CD14-positive monocyte (primary cell): ENCODE results near the gene RGS19. TPM values are rescaled to one million over a fixed set of nuclear protein-coding genes. Genes with fewer than 3 reads are reported as not detected.

Experiments used
- DNase-seq, 3 donors: peaks; one replicate each; pipeline ENCODE4 v3.0.0-alpha.2; 2011 to 2022
- H2AFZ ChIP-seq: 2 replicates; pipeline ENCODE4 v1.6.0; 2012; ENCODE audit warnings: mild to moderate bottlenecking, low read depth, low read length, inconsistent platforms; ENCODE audit not compliant: insufficient read depth, poor library complexity, severe bottlenecking
- H3K27ac ChIP-seq, 2 donors: 1 replicate in 1 of 2; 2 replicates in 1 of 2; pipeline ENCODE4 v1.5.1; 2012 to 2013; ENCODE audit warnings: low read length in 2 of 2, control low read depth in 1 of 2, inconsistent platforms in 1 of 2, low read depth in 1 of 2, mild to moderate bottlenecking in 1 of 2
- H3K27me3 ChIP-seq, 2 donors: one replicate each; pipeline versions ENCODE4 v1.6.0 to v1.6.1; 2011 to 2013; ENCODE audit warnings: low read length in 2 of 2; ENCODE audit not compliant: control insufficient read depth in 2 of 2, insufficient read depth in 2 of 2
- H3K36me3 ChIP-seq, 2 donors: replicated peaks in 1 of 2; 1 replicate in 1 of 2; 2 replicates in 1 of 2; pipeline versions ENCODE4 v1.5.1 to v1.6.1; 2012 to 2013; ENCODE audit warnings: low read length in 2 of 2, control low read depth in 1 of 2, inconsistent platforms in 1 of 2, mild to moderate bottlenecking in 1 of 2; ENCODE audit not compliant: insufficient read depth in 2 of 2, control insufficient read depth in 1 of 2
- H3K4me1 ChIP-seq, 2 donors: 1 replicate in 1 of 2; 2 replicates in 1 of 2; pipeline versions ENCODE4 v1.5.1 to v1.6.1; 2012 to 2013; ENCODE audit warnings: low read length in 2 of 2, control low read depth in 1 of 2, inconsistent platforms in 1 of 2, mild to moderate bottlenecking in 1 of 2, moderate library complexity in 1 of 2; ENCODE audit not compliant: insufficient read depth in 2 of 2, control insufficient read depth in 1 of 2
- H3K4me2 ChIP-seq: replicated peaks from 2 replicates; pipeline ENCODE3; 2012; ENCODE audit warnings: low read length, moderate library complexity, mild to moderate bottlenecking; ENCODE audit not compliant: poor library complexity, severe bottlenecking; ENCODE audit errors: extremely low read depth
- H3K4me3 ChIP-seq, 3 experiments: fragments of 200-600 bp in 1 of 3; sonication (generic) in 1 of 3; replicated peaks in 1 of 3; 1 replicate in 2 of 3; 2 replicates in 1 of 3; pipeline ENCODE4 v1.5.1; 2011 to 2013; ENCODE audit warnings: low read length in 3 of 3, mild to moderate bottlenecking in 3 of 3, control low read depth in 2 of 3, low read depth in 2 of 3, inconsistent platforms in 1 of 3, moderate library complexity in 1 of 3
- H3K79me2 ChIP-seq: 2 replicates; pipeline ENCODE4 v1.6.0; 2012; ENCODE audit warnings: mild to moderate bottlenecking, control low read depth, inconsistent platforms, low read length, moderate library complexity; ENCODE audit not compliant: insufficient read depth
- H3K9ac ChIP-seq: 2 replicates; pipeline ENCODE4 v1.6.0; 2017; ENCODE audit warnings: low read length, mild to moderate bottlenecking; ENCODE audit not compliant: insufficient read depth, poor library complexity, severe bottlenecking
- H3K9me3 ChIP-seq, 2 donors: replicated peaks in 1 of 2; 1 replicate in 1 of 2; 2 replicates in 1 of 2; pipeline versions ENCODE4 v1.5.1 to v1.6.1; 2012 to 2013; ENCODE audit warnings: low read length in 2 of 2, control low read depth in 1 of 2; ENCODE audit not compliant: control insufficient read depth in 1 of 2, insufficient read depth in 1 of 2
- H4K20me1 ChIP-seq: 2 replicates; pipeline ENCODE4 v1.6.0; 2012; ENCODE audit warnings: mild to moderate bottlenecking, low read length, control low read depth, moderate library complexity; ENCODE audit not compliant: insufficient read depth
- H3K27ac Mint-ChIP-seq, 7 donors: one replicate each; pipeline ENCODE4 v1.8.0; 2020; ENCODE audit warnings: mild to moderate bottlenecking in 7 of 7, mixed read lengths in 7 of 7, moderate library complexity in 6 of 7, inconsistent platforms in 2 of 7
- H3K27me3 Mint-ChIP-seq, 3 donors: one replicate each; pipeline ENCODE4 v1.8.0; 2021 to 2022; ENCODE audit warnings: low read depth in 3 of 3, mild to moderate bottlenecking in 3 of 3, mixed read lengths in 3 of 3, moderate library complexity in 3 of 3, inconsistent platforms in 1 of 3
- H3K36me3 Mint-ChIP-seq, 2 donors: one replicate each; pipeline ENCODE4 v1.8.0; 2020; ENCODE audit warnings: mixed read lengths in 2 of 2, inconsistent platforms in 1 of 2, mild to moderate bottlenecking in 1 of 2
- H3K4me1 Mint-ChIP-seq: one replicate; pipeline ENCODE4 v1.8.0; 2020; ENCODE audit warnings: mild to moderate bottlenecking, mixed read lengths
- H3K4me3 Mint-ChIP-seq, 2 donors: one replicate each; pipeline ENCODE4 v1.8.0; 2020; ENCODE audit warnings: mild to moderate bottlenecking in 2 of 2, mixed read lengths in 2 of 2, moderate library complexity in 1 of 2
- H3K9me3 Mint-ChIP-seq, 7 donors: one replicate each; pipeline ENCODE4 v1.8.0; 2020 to 2022; ENCODE audit warnings: mixed read lengths in 7 of 7, mild to moderate bottlenecking in 6 of 7, moderate library complexity in 6 of 7, inconsistent platforms in 2 of 7
- CTCF ChIP-seq: fragments of 200-600 bp; IDR thresholded peaks from one replicate; pipeline ENCODE4 v1.8.0; 2022; ENCODE audit warnings: antibody characterized with exemption, mild to moderate bottlenecking
- WGBS: methylation state at CpG from one replicate; pipeline ENCODE4 v1.1.5; 2013; ENCODE audit warnings: missing lambda C conversion rate; ENCODE audit not compliant: insufficient coverage; 5-methylcytosine and 5-hydroxymethylcytosine counted together
- intact Hi-C, 2 donors: fragments of 100-400 bp; cut with micrococcal nuclease; formaldehyde crosslinking; loops; one replicate each; pipeline versions ENCODE4 v1.15.0 to v1.15.1; 2023
- polyA plus RNA-seq, 3 donors: library from polyadenylated mRNA; depleted of rRNA in 1 of 3; unstranded in 2 of 3; stranded (reverse) in 1 of 3; fragments of 300-500 nt in 2 of 3; fragments of >200 nt in 1 of 3; fragmentation: Illumina TruSeq in 2 of 3; gene quantifications; 1 replicate in 2 of 3; 2 replicates in 1 of 3; pipeline ENCODE4 v1.2.3, GENCODE V29; 2012 to 2021

RGS19 gene
- polyA plus RNA-seq, 3 donors, result 235 to 280 (median 244) TPM

GRCh38 chr20:64072498-64073063 lies 6.7 kb downstream of the RGS19 start:
- intact Hi-C loops, result no loop called here
- H3K27ac Mint-ChIP-seq, result peak overlapping the region in 4 of 7 donors; percentile 32 to 81 (median 62)
- WGBS, result 75% methylated on average over 8 of the region's 14 CpGs
- H4K20me1 ChIP-seq, result peaks cover 92% of the 10 kb centered on the region
- TF ChIP-seq CTCF, result no peak
- H3K27me3 ChIP-seq, result no peaks in the 10 kb centered on the region
- peaks cover 41% of the 10 kb centered on the region for H3K79me2 ChIP-seq
- H3K4me2 ChIP-seq, result no peak overlapping the region
- peaks cover 0 to 4% (median 2%) of the 10 kb centered on the region in 3 donors for H3K27me3 Mint-ChIP-seq
- DNase-seq, result no peak
- peaks cover 21 to 40% of the 10 kb centered on the region in 2 donors for H3K4me1 ChIP-seq
- H3K36me3 ChIP-seq, result peaks cover 43 to 46% of the 10 kb centered on the region in 2 donors
- peaks cover 32 to 48% of the 10 kb centered on the region in 2 donors for H3K36me3 Mint-ChIP-seq
- no peak overlapping the region for H3K4me3 ChIP-seq
- H3K9ac ChIP-seq, result no peak overlapping the region
- H3K27ac ChIP-seq, result peak overlapping the region; percentile 19 to 36
- H2AFZ ChIP-seq, result no peak overlapping the region
- H3K4me3 Mint-ChIP-seq, result no peak overlapping the region
- peaks cover 31% of the 10 kb centered on the region for H3K4me1 Mint-ChIP-seq
- H3K9me3 ChIP-seq, result no peaks in the 10 kb centered on the region
- peaks cover 0 to 2% (median 0%) of the 10 kb centered on the region in 7 donors for H3K9me3 Mint-ChIP-seq

- no peak overlapping the region for H3K4me2 ChIP-seq
- H3K4me1 ChIP-seq, result peaks cover 18 to 40% of the 10 kb centered on the region in 2 donors
These were observed 7.7 kb downstream of the RGS19 start for GRCh38 chr20:64071341-64072332.

More at GRCh38 chr20:64071341-64072332, 7.7 kb downstream of the RGS19 start:
- H3K4me3 ChIP-seq, result no peak overlapping the region
- peak overlapping the region in 4 of 7 donors; percentile 24 to 81 (median 54) for H3K27ac Mint-ChIP-seq
- WGBS, result 85% methylated on average over 22 of the region's 30 CpGs
- H3K9ac ChIP-seq, result no peak overlapping the region
- intact Hi-C loops, result no loop called here
- H3K27me3 ChIP-seq, result no peaks in the 10 kb centered on the region
- peaks cover 0 to 8% (median 2%) of the 10 kb centered on the region in 3 donors for H3K27me3 Mint-ChIP-seq
- no peaks in the 10 kb centered on the region for H3K9me3 ChIP-seq
- TF ChIP-seq CTCF, result no peak
- peak overlapping the region in 1 of 2 donors; percentile 36 for H3K27ac ChIP-seq
- peaks cover 32 to 48% of the 10 kb centered on the region in 2 donors for H3K36me3 Mint-ChIP-seq
- H3K4me1 Mint-ChIP-seq, result peaks cover 37% of the 10 kb centered on the region
- H4K20me1 ChIP-seq, result peaks cover 88% of the 10 kb centered on the region
- peaks cover 43 to 46% of the 10 kb centered on the region in 2 donors for H3K36me3 ChIP-seq
- H2AFZ ChIP-seq, result no peak overlapping the region
- peaks cover 0 to 2% (median 0%) of the 10 kb centered on the region in 7 donors for H3K9me3 Mint-ChIP-seq
- no peak overlapping the region for H3K4me3 Mint-ChIP-seq
- no peak for DNase-seq
- H3K79me2 ChIP-seq, result peaks cover 32% of the 10 kb centered on the region
